Measurements from ENCODE around the gene JAK2. TPM values are rescaled to one million over a fixed set of nuclear protein-coding genes. Genes with fewer than 3 reads are reported as not detected.

Gene JAK2
- polyA plus RNA-seq, 2 of the 4 experiments (the other 2 are of a cell fraction) = 2.9 to 7.7 TPM

DNA sequence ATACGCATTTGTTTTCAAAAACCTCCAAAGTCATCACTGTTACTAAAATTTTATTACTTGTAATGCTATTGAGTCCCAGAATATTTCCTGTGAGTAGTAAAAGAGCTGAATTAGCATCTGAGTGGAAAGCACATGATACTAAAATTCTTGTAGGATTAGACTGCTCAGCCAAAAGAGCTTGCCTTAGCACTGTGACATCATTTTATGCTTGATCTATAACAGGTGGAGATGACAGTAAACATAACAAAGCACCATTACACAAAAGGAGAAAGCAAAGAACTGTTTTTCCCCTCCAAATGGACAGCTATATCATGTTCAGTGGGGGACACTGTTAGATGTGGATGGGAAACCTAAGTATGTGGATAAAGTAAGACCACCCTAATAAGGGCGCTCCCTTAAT, 5.8 kb upstream of the JAK2 start:
- H3K27ac ChIP-seq = no peak overlapping the region
- FAIRE-seq (no peak), DNase-seq (ENCODE audit: low read depth in 1 of 2, low spot score in 1 of 2) (no peak), ATAC-seq (no peak)
- ChIA-PET POLR2A (interaction anchor here (0.6 kb wide), 1 partner anchor 192 kb away, joined by 3 read pairs; no protein-coding TSS in a partner anchor), CTCF (interaction anchor here (1.1 to 2.3 kb wide), 3 partner anchors 8 to 220 kb away, joined by 4 to 11 read pairs (median 4); no protein-coding TSS in a partner anchor)
- H3K4me2 ChIP-seq = no peak overlapping the region
- WGBS (ENCODE audit: missing lambda C conversion rate) = 91% methylated on average over 2 of the region's 2 CpGs
- no peak overlapping the region for H3K4me3 ChIP-seq
- H3K4me1 ChIP-seq = peaks cover 13% of the 10 kb centered on the region
- TF ChIP-seq SREBF2 (IDR thresholded peaks at IDR 0.05) (no peak), HEYL (CRISPR knock-in tag; IDR thresholded peaks at IDR 0.05) (no peak), GATA3 (IDR thresholded peaks at IDR 0.05; ENCODE audit: borderline replicate concordance) (no peak), POLR2AphosphoS2 (conservative IDR thresholded peaks at IDR 0.05; ENCODE audit: low read length) (no peak), FOXS1 (CRISPR knock-in tag; IDR thresholded peaks at IDR 0.05) (no peak), MAZ (IDR thresholded peaks at IDR 0.05; ENCODE audit: borderline replicate concordance, low read depth, low read length) (no peak), RARB (CRISPR knock-in tag; IDR thresholded peaks at IDR 0.05) (no peak), JUN (IDR thresholded peaks at IDR 0.05) (no peak), EP300 (IDR thresholded peaks at IDR 0.05) (no peak)
- TF ChIP-seq, protein P1, sequence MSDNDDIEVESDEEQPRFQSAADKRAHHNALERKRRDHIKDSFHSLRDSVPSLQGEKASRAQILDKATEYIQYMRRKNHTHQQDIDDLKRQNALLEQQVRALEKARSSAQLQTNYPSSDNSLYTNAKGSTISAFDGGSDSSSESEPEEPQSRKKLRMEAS (IDR thresholded peaks at IDR 0.05) = no peak
- TF ChIP-seq, protein P2, sequence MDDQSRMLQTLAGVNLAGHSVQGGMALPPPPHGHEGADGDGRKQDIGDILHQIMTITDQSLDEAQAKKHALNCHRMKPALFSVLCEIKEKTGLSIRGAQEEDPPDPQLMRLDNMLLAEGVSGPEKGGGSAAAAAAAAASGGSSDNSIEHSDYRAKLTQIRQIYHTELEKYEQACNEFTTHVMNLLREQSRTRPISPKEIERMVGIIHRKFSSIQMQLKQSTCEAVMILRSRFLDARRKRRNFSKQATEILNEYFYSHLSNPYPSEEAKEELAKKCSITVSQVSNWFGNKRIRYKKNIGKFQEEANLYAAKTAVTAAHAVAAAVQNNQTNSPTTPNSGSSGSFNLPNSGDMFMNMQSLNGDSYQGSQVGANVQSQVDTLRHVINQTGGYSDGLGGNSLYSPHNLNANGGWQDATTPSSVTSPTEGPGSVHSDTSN (IDR thresholded peaks at IDR 0.05) = no peak
- TF ChIP-seq, protein P3, sequence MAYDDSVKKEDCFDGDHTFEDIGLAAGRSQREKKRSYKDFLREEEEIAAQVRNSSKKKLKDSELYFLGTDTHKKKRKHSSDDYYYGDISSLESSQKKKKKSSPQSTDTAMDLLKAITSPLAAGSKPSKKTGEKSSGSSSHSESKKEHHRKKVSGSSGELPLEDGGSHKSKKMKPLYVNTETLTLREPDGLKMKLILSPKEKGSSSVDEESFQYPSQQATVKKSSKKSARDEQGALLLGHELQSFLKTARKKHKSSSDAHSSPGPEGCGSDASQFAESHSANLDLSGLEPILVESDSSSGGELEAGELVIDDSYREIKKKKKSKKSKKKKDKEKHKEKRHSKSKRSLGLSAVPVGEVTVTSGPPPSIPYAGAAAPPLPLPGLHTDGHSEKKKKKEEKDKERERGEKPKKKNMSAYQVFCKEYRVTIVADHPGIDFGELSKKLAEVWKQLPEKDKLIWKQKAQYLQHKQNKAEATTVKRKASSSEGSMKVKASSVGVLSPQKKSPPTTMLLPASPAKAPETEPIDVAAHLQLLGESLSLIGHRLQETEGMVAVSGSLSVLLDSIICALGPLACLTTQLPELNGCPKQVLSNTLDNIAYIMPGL (CRISPR knock-in tag; IDR thresholded peaks at IDR 0.05; ENCODE audit: borderline replicate concordance) = no peak
- TF ChIP-seq, protein P4, sequence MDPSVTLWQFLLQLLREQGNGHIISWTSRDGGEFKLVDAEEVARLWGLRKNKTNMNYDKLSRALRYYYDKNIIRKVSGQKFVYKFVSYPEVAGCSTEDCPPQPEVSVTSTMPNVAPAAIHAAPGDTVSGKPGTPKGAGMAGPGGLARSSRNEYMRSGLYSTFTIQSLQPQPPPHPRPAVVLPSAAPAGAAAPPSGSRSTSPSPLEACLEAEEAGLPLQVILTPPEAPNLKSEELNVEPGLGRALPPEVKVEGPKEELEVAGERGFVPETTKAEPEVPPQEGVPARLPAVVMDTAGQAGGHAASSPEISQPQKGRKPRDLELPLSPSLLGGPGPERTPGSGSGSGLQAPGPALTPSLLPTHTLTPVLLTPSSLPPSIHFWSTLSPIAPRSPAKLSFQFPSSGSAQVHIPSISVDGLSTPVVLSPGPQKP (IDR thresholded peaks at IDR 0.05; ENCODE audit: low read depth, low read length) = no peak
- H3K9me3 ChIP-seq = no peaks in the 10 kb centered on the region

DNA sequence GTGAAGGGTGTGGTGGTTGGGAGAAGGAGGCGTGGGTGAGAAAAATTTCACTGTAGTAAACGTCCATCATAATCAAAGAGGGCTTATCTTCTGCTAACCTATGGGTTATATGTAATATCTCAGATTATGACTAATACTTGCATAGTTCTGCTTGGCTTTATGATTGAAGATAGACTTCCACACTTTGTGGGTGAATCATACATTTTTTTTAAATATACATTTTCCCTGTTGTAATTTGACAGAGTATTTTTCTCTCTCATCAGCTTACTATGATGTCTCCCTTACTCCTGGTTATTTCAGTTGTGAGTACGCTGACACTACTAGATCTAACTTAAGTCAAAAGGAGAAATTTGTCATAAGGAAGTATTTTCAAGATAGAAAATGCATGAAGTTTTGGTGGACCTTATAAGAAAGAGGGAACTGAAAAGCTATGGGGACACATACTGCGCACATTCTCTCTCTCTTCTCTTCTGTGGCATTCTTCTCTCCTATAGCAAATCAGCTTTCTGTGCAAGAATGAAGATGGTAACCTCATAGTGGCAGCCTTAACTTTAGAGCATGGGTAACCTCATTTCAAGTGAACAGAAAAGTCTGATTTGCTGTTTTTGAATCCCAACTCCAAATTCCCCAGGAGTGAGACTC, 4.9 kb upstream of the JAK2 start:
- no peak overlapping the region for H3K27ac ChIP-seq
- no peak for TF ChIP-seq ZC3H11A (IDR thresholded peaks at IDR 0.05)
- no peak for TF ChIP-seq CHD2 (IDR thresholded peaks at IDR 0.05; ENCODE audit: low read length, partially characterized antibody)
- TF ChIP-seq KDM5A (IDR thresholded peaks at IDR 0.05) = no peak
- TF ChIP-seq, protein P5, sequence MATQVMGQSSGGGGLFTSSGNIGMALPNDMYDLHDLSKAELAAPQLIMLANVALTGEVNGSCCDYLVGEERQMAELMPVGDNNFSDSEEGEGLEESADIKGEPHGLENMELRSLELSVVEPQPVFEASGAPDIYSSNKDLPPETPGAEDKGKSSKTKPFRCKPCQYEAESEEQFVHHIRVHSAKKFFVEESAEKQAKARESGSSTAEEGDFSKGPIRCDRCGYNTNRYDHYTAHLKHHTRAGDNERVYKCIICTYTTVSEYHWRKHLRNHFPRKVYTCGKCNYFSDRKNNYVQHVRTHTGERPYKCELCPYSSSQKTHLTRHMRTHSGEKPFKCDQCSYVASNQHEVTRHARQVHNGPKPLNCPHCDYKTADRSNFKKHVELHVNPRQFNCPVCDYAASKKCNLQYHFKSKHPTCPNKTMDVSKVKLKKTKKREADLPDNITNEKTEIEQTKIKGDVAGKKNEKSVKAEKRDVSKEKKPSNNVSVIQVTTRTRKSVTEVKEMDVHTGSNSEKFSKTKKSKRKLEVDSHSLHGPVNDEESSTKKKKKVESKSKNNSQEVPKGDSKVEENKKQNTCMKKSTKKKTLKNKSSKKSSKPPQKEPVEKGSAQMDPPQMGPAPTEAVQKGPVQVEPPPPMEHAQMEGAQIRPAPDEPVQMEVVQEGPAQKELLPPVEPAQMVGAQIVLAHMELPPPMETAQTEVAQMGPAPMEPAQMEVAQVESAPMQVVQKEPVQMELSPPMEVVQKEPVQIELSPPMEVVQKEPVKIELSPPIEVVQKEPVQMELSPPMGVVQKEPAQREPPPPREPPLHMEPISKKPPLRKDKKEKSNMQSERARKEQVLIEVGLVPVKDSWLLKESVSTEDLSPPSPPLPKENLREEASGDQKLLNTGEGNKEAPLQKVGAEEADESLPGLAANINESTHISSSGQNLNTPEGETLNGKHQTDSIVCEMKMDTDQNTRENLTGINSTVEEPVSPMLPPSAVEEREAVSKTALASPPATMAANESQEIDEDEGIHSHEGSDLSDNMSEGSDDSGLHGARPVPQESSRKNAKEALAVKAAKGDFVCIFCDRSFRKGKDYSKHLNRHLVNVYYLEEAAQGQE (IDR thresholded peaks at IDR 0.05) = no peak
- no peak for TF ChIP-seq EP300 (IDR thresholded peaks at IDR 0.05)
- no peak for TF ChIP-seq CEBPB (IDR thresholded peaks at IDR 0.05)
- TF ChIP-seq, protein P2 (IDR thresholded peaks at IDR 0.05) = no peak
- TF ChIP-seq HOXA7 (CRISPR knock-in tag; IDR thresholded peaks at IDR 0.05) = no peak
- TF ChIP-seq ZFP36 (IDR thresholded peaks at IDR 0.05; ENCODE audit: borderline replicate concordance, partially characterized antibody) = no peak
- no peak for TF ChIP-seq MAZ (IDR thresholded peaks at IDR 0.05; ENCODE audit: borderline replicate concordance, low read depth, low read length)
- TF ChIP-seq, protein P6, sequence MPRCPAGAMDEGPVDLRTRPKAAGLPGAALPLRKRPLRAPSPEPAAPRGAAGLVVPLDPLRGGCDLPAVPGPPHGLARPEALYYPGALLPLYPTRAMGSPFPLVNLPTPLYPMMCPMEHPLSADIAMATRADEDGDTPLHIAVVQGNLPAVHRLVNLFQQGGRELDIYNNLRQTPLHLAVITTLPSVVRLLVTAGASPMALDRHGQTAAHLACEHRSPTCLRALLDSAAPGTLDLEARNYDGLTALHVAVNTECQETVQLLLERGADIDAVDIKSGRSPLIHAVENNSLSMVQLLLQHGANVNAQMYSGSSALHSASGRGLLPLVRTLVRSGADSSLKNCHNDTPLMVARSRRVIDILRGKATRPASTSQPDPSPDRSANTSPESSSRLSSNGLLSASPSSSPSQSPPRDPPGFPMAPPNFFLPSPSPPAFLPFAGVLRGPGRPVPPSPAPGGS (IDR thresholded peaks at IDR 0.05) = no peak
- TF ChIP-seq, protein P7, sequence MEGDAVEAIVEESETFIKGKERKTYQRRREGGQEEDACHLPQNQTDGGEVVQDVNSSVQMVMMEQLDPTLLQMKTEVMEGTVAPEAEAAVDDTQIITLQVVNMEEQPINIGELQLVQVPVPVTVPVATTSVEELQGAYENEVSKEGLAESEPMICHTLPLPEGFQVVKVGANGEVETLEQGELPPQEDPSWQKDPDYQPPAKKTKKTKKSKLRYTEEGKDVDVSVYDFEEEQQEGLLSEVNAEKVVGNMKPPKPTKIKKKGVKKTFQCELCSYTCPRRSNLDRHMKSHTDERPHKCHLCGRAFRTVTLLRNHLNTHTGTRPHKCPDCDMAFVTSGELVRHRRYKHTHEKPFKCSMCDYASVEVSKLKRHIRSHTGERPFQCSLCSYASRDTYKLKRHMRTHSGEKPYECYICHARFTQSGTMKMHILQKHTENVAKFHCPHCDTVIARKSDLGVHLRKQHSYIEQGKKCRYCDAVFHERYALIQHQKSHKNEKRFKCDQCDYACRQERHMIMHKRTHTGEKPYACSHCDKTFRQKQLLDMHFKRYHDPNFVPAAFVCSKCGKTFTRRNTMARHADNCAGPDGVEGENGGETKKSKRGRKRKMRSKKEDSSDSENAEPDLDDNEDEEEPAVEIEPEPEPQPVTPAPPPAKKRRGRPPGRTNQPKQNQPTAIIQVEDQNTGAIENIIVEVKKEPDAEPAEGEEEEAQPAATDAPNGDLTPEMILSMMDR (IDR thresholded peaks at IDR 0.05) = no peak
- no peak for DNase-seq (ENCODE audit: low read depth in 1 of 2, low spot score in 1 of 2)

More for the DNA sequence above, 4.9 kb upstream of the JAK2 start:
- Histone ChIP-seq H3K4me2 (no peak overlapping the region), H3K9me3 (no peaks in the 10 kb centered on the region), H3K4me3 (no peak overlapping the region), H3K4me1 (peaks cover 13% of the 10 kb centered on the region)
- ATAC-seq (no peak), FAIRE-seq (peak; percentile 51)
- ChIA-PET CTCF (interaction anchor here (0.6 to 1.4 kb wide), 3 partner anchors 23 to 1899 kb away, joined by 3 to 4 read pairs (median 3); no protein-coding TSS in a partner anchor), POLR2A (no interaction called here)
- WGBS (ENCODE audit: missing lambda C conversion rate) = 59% methylated on average over 4 of the region's 4 CpGs

All from A549 (cell line).